ENCODE results near the gene STAG1.

- TF ChIP-seq POLR2A (IDR thresholded peaks at IDR 0.05) (no peak), EP300 (IDR thresholded peaks at IDR 0.05) (no peak), POLR2AphosphoS5 (IDR thresholded peaks at IDR 0.05) (no peak)
- TF ChIP-seq, protein P1, sequence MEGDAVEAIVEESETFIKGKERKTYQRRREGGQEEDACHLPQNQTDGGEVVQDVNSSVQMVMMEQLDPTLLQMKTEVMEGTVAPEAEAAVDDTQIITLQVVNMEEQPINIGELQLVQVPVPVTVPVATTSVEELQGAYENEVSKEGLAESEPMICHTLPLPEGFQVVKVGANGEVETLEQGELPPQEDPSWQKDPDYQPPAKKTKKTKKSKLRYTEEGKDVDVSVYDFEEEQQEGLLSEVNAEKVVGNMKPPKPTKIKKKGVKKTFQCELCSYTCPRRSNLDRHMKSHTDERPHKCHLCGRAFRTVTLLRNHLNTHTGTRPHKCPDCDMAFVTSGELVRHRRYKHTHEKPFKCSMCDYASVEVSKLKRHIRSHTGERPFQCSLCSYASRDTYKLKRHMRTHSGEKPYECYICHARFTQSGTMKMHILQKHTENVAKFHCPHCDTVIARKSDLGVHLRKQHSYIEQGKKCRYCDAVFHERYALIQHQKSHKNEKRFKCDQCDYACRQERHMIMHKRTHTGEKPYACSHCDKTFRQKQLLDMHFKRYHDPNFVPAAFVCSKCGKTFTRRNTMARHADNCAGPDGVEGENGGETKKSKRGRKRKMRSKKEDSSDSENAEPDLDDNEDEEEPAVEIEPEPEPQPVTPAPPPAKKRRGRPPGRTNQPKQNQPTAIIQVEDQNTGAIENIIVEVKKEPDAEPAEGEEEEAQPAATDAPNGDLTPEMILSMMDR (IDR thresholded peaks at IDR 0.05) = no peak
Observed at GRCh38 chr3:136292500-136292899, 459.7 kb downstream of the STAG1 start.
